C4-2B (cell line): Measurements from ENCODE around the gene ENG.
"Not testable (repeated sequence)": the region's sequence is repeated elsewhere in the genome, so short reads cannot be mapped to it uniquely, and the experiment has no call there.

ENCODE experiments used
- H3K27ac ChIP-seq: fragments of 450-650 bp; 2 replicates; pipeline ENCODE4 v1.5.1; 2017
- ZFX ChIP-seq: fragments of 450-650 bp; IDR thresholded peaks from 2 replicates; pipeline ENCODE4 v1.6.1; 2017
- TF ChIP-seq, protein P1 (sequence below): fragments of 450-650 bp; conservative IDR thresholded peaks from 2 replicates; pipeline ENCODE4 v1.5.1; 2017; ENCODE audit warnings: mild to moderate bottlenecking

ENG gene

DNA sequence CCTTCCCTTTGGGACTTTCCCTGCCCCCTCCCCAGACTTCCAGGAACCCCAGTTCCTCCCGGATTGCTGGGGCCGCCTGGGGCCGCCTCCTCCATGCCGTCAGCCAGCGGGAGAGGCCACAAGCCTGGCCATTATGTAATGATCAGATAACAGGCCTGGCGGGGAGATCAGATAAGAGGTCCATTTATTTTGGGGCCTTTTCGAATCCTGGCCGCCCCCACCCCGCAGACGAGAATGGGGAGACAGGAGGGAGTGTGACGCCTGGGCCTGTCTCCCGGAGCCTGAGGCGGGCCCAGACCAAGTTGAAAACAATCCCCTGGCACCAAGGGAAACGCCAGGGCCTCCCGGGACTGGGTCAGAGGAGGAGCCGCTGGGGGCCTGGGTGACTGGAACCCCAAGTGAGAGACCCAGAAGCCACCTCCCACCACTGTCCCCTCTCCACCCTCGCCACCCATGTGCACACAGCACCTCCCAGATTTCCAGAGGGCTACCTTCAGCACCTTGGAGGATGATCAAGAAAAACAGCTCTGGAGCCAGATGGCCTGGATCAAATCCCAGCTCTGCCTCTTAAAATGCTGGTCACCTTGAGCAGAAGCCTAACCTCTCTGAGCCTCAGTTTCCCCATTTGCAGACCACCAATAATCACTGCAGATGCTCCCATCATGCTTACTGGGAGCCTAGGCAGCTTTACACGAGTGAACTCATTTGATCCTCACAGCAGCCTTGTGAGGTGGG is 7.8 kb downstream of the ENG start:
- no peak overlapping the region for H3K27ac ChIP-seq
- TF ChIP-seq, protein P1, sequence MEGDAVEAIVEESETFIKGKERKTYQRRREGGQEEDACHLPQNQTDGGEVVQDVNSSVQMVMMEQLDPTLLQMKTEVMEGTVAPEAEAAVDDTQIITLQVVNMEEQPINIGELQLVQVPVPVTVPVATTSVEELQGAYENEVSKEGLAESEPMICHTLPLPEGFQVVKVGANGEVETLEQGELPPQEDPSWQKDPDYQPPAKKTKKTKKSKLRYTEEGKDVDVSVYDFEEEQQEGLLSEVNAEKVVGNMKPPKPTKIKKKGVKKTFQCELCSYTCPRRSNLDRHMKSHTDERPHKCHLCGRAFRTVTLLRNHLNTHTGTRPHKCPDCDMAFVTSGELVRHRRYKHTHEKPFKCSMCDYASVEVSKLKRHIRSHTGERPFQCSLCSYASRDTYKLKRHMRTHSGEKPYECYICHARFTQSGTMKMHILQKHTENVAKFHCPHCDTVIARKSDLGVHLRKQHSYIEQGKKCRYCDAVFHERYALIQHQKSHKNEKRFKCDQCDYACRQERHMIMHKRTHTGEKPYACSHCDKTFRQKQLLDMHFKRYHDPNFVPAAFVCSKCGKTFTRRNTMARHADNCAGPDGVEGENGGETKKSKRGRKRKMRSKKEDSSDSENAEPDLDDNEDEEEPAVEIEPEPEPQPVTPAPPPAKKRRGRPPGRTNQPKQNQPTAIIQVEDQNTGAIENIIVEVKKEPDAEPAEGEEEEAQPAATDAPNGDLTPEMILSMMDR, result no peak
- TF ChIP-seq ZFX, result no peak

DNA sequence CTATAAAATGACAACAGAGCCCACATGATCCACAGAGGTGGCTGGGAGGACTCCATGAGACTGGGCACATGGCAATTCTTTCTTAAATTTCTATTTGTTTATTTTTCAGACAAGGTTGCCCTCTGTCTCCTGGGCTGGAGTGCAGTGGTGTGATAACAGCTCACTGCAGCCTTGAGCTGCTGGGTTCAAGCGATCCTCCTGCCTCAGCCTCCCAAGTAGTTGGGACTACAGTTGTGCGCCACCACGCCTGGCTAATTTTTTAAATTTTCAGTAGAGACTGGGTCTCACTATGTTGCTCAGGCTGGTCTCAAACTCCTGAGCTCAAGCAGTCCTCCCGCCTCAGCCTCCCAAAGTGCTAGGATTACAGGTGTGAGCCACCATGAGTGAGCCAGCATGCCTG is 8.8 kb downstream of the ENG start:
- not testable (repeated sequence) for H3K27ac ChIP-seq

DNA sequence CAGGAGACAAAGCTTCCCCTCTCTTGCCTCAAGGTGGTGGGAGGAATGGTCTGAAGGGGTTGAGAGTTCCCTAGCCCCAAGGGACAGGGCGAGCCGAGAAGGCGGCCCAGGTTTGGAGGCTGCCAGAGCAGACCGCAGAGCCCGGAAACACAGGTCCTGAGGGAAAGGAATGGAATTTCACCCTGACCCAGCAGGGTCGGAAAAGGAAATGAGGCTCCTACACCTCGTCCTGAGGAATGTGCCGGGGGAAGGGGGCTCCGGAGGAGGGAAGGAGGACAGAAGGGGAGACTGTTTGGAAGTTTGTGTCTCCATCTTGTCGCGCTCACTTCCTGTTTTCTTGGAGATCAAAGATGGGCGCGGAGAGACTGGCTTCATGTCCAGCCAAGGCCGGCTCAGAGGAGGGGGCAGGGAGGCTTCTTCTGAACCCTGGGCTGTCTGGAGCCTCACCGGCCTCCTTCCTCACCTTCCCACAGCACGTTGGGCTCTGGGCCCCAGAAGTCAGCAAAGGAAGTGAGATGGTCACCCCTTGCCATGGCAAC is 9.6 kb downstream of the ENG start:
- no peak overlapping the region for H3K27ac ChIP-seq

DNA sequence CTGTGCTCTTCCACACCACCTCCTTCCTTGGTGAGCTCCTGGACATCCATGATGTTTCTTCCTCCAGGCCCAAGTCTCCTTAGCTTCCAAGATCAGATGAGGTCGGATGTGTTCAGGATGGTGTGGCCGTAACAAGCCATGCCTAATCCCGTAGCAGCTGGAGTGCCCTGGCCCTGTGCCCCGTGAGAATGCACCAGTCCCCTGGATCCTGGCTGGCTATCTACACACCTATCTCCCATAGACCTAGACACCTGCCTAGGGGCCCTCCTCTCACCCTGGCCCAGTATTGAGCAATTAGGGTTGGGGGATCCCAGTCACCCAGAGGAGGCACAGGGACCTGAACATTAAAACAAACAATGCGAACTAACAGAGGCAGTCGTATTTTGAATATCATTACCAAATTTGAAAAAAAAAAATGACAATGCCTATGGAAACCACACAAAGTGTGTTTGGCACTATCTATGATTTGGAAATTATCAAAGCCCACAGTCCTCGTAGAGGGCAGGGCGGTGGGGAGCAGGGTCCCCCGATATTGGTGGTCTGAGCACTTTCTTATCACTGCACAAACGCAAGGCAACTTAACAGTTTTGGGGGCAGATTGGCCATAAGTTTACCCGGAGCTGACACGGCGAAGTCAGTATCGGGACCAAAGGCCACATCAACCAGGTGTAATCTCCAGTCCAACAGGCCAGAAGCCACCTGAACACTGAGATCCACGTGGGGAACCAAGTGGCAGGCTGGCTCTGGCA is 13.2 kb downstream of the ENG start:
- TF ChIP-seq ZFX, result no peak
- no peak overlapping the region for H3K27ac ChIP-seq

More for the DNA sequence above, 9.6 kb downstream of the ENG start:
- no peak for TF ChIP-seq ZFX

DNA sequence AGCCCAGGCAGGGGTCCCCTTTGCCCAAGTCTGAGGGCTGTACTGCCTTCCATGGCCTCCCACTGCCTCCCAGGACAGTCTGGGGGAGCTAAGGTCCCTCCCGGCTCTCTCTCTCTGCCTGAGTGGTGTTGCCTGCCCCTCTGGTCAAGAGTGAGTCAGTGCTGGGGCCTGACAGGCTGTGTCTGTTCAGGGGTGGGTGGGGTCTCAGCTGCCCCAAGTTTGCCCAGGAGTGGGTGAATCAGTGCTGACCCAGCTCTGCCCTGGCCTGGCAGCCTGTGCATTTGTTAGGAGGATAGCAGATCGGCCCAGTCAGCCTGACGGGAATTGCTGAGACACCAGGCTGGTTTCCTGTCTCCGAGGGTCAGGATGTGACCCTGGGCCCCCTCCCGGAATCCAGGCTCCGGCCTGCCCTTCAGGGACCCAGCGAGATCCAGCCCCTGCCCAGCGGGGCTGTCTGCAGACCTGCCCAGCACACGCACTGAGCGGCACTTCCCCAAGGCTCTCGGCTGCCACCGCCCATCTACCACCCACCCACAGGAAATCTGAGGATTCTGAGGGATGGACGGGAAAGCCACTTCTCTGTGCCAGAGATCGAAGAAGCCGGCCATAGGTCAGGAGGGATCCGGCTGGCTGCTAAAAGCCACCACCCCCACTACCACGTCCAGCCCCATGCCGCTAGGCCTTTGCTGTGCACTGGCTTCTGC is 15.9 kb downstream of the ENG start:
- no peak overlapping the region for H3K27ac ChIP-seq
- TF ChIP-seq ZFX, result no peak
- TF ChIP-seq, protein P1, result no peak

DNA sequence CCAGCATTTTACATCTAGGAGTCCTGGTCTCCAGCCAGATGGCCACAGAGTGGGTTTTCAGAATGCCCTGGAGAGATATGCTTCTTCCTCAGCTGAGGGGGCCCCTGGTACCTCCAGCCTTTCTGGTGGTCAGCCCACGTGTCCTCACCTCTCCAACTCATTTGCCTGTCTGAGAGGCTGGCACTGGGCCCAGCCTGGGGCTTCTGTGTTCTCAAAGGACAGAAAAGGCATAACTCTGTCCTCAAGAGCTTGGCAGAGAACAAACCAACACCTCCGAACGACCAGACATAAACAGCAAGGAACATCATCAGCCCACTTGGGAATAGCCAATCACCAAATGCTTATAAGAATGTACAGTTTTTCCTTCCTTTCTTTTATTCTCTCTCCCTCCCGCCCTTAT is 17.1 kb downstream of the ENG start:
- no peak overlapping the region for H3K27ac ChIP-seq
- no peak for TF ChIP-seq ZFX
- TF ChIP-seq, protein P1, result no peak

DNA sequence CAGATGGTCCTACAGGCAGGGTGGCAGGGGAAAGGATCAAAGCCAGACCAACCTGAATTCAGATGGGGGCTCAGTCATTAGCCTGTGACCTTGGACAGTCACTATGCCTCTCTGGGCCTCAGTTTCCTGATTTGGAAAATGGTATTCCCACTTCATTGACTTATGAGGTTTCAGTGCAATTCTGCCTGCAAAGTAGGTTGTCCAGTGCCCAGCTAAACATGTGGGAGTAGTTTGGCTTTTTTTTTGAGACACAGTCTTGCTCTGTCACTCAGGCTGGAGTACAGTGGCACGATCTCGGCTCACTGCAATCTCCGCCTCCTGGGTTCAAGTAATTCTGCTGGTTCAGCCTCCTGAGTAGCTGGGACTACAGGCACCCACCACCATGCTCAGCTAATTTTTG is 17.9 kb downstream of the ENG start:
- H3K27ac ChIP-seq, result not testable (repeated sequence)

DNA sequence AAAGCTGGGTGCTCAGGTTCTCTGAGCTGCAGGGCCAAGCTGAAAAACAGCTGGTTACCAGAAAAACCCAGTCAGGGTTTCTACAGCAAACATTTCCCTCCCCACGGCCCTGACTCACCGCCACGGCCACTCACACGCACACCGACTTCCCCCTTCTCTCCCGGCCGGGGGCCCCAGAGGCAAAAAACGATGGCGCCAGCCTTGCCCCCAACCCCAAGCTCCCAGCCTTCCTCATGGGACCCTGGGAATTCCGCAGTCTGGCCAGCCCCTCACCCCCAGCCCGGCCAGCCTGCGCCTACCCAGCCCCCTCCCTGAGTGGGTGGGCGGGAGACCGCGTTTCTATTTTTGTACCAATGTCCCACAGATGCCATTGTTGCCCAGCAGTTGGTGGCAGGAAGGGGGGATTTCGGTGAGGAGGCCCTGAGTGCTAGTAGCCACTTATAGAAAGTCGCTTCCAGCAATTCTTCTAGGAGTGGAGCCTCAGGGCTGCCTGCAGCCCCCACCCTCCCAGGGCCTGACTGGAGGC is 18.4 kb downstream of the ENG start:
- no peak overlapping the region for H3K27ac ChIP-seq
- TF ChIP-seq ZFX, result no peak
- TF ChIP-seq, protein P1, result no peak

DNA sequence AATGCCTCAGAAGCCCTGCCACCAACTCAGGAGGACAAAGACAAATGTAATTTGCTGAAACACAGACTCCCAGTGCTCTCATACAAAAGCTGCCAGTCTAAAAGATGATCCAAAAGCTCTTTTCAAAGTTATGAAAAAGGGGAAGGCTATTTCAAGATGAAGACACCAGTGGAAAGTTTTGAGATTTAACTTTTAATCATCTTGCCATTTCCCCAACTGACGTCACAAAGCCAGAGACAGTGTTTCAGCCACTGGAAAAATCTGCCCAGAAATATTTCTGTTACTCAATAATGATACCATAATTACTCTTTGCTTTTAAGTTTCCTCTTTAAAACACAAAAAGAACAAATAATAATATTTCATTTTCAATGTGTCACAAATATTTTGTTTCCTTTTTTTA is 20.9 kb downstream of the ENG start:
- H3K27ac ChIP-seq, result no peak overlapping the region
- TF ChIP-seq ZFX, result no peak
- TF ChIP-seq, protein P1, result no peak
